Loucy (cell line): ENCODE measurements around the gene FOXD1.

Experiments used
- EZH2phosphoT487 ChIP-seq: fragments of 200-600 bp; IDR thresholded peaks from 2 replicates; pipeline ENCODE4 v1.6.1; 2018; ENCODE audit warnings: antibody characterized with exemption, mild to moderate bottlenecking, moderate library complexity, borderline replicate concordance
- TF ChIP-seq, protein P1 (sequence below): fragments of 200-600 bp; sonication (generic); conservative IDR thresholded peaks from 2 replicates; pipeline ENCODE4 v1.5.1; 2014; ENCODE audit warnings: mild to moderate bottlenecking, antibody characterized with exemption, low read length

DNA sequence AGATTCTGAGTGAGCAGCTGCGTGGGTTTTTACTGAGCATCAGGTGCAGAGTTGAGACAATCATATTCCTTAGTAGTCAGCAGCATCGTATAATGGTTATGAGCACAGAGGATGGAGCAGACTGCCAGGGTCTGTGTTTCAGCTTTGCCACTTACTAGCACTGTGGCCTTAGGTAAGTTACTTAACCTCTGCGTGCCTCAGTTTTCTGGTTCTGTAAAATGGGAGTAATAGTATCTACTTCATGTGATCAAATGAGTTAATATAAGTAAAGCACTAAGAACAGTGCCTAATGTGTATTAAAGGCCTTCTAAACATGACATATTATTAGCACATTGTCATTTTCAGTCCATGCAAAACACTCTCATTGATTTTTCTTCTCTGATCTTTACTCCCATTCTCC is 44.8 kb upstream of the FOXD1 start:
- TF ChIP-seq, protein P1, sequence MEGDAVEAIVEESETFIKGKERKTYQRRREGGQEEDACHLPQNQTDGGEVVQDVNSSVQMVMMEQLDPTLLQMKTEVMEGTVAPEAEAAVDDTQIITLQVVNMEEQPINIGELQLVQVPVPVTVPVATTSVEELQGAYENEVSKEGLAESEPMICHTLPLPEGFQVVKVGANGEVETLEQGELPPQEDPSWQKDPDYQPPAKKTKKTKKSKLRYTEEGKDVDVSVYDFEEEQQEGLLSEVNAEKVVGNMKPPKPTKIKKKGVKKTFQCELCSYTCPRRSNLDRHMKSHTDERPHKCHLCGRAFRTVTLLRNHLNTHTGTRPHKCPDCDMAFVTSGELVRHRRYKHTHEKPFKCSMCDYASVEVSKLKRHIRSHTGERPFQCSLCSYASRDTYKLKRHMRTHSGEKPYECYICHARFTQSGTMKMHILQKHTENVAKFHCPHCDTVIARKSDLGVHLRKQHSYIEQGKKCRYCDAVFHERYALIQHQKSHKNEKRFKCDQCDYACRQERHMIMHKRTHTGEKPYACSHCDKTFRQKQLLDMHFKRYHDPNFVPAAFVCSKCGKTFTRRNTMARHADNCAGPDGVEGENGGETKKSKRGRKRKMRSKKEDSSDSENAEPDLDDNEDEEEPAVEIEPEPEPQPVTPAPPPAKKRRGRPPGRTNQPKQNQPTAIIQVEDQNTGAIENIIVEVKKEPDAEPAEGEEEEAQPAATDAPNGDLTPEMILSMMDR: no peak
- no peak for TF ChIP-seq EZH2phosphoT487
